ENCODE measurements around the gene ERBB4.

GRCh38 chr2:211494536-211494935 lies 1044.1 kb downstream of the ERBB4 start:
- TF ChIP-seq, protein P1, sequence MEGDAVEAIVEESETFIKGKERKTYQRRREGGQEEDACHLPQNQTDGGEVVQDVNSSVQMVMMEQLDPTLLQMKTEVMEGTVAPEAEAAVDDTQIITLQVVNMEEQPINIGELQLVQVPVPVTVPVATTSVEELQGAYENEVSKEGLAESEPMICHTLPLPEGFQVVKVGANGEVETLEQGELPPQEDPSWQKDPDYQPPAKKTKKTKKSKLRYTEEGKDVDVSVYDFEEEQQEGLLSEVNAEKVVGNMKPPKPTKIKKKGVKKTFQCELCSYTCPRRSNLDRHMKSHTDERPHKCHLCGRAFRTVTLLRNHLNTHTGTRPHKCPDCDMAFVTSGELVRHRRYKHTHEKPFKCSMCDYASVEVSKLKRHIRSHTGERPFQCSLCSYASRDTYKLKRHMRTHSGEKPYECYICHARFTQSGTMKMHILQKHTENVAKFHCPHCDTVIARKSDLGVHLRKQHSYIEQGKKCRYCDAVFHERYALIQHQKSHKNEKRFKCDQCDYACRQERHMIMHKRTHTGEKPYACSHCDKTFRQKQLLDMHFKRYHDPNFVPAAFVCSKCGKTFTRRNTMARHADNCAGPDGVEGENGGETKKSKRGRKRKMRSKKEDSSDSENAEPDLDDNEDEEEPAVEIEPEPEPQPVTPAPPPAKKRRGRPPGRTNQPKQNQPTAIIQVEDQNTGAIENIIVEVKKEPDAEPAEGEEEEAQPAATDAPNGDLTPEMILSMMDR (IDR thresholded peaks at IDR 0.05): no peak
- TF ChIP-seq POLR2A (IDR thresholded peaks at IDR 0.05): no peak
